Measurements from ENCODE around the gene CASZ1.
A peak's percentile ranks its signal among the peaks of the same experiment; 100 is the strongest.

CASZ1 gene, protein sequence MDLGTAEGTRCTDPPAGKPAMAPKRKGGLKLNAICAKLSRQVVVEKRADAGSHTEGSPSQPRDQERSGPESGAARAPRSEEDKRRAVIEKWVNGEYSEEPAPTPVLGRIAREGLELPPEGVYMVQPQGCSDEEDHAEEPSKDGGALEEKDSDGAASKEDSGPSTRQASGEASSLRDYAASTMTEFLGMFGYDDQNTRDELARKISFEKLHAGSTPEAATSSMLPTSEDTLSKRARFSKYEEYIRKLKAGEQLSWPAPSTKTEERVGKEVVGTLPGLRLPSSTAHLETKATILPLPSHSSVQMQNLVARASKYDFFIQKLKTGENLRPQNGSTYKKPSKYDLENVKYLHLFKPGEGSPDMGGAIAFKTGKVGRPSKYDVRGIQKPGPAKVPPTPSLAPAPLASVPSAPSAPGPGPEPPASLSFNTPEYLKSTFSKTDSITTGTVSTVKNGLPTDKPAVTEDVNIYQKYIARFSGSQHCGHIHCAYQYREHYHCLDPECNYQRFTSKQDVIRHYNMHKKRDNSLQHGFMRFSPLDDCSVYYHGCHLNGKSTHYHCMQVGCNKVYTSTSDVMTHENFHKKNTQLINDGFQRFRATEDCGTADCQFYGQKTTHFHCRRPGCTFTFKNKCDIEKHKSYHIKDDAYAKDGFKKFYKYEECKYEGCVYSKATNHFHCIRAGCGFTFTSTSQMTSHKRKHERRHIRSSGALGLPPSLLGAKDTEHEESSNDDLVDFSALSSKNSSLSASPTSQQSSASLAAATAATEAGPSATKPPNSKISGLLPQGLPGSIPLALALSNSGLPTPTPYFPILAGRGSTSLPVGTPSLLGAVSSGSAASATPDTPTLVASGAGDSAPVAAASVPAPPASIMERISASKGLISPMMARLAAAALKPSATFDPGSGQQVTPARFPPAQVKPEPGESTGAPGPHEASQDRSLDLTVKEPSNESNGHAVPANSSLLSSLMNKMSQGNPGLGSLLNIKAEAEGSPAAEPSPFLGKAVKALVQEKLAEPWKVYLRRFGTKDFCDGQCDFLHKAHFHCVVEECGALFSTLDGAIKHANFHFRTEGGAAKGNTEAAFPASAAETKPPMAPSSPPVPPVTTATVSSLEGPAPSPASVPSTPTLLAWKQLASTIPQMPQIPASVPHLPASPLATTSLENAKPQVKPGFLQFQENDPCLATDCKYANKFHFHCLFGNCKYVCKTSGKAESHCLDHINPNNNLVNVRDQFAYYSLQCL (N-terminal part only)

GRCh38 chr1:10796029-10796944 lies at the start of gene CASZ1:
Gene CASZ1 (minus strand): TSS chr1:10796646. CDS start chr1:10693889, 102,757 bp downstream.
- peak; percentile 23 to 36 for DNase-seq

DNA sequence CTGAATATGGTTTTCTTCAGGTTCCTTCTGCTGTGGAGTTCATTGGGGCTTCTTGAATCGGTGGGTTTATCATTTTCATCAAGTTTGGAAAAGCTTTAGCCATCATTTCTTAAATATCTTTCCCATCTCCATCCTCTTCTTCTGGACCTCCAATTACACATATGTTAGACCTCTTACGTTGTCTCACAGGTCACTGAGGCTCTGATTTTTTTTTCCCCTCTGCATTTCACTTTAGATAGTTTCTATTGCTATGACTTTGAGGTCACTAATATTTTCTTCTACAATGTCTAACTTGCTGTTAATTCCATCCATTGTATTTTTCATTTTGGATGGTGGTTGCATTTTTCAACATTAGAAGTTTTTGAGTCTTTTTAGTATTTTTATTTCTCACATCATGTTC lies 47.3 kb upstream of the CASZ1 start:
- no peak for DNase-seq

DNA sequence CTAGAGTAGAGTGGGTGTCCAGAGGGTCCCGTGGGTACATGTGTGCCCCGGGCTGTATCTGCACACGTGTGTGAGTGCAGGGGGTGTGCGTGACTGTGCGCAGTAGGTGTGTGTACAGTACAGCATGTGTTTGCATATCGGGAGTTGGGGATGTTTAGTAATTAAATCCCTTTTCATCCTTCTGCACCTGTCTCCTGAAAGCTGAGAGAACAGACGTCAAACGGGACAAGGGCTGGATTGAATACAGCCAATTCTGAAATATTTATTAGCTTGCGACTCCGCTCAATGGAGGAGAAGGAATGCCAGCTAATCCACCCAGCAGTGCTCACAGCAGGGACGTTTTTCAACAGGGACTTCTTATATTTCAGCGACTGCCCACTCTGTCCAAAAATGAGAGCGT lies 44.7 kb upstream of the CASZ1 start:
- DNase-seq, result no peak

GRCh38 chr1:10839188-10839770 lies 42.8 kb upstream of the CASZ1 start:
- no peak for DNase-seq

DNA sequence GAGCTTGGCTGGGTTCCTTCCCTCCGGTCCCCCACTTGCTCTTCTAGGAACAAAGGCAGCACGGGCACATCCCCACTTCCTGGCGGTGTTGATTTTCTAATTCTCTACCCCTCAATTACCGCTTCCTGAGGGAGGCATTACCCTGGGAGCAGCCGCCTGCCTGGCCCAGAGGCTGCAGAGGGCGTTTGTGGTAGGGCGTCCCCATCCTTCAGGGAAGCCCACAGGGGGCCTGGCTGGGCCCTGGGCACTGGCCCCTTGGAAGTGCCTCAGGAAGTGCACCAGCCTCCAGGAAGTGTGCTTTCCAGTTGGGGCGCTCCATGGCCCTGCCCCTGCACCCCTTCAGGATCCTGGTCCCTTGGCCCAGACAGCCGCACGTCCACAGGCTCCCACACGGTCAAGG lies 42.1 kb upstream of the CASZ1 start:
- DNase-seq, result no peak

DNA sequence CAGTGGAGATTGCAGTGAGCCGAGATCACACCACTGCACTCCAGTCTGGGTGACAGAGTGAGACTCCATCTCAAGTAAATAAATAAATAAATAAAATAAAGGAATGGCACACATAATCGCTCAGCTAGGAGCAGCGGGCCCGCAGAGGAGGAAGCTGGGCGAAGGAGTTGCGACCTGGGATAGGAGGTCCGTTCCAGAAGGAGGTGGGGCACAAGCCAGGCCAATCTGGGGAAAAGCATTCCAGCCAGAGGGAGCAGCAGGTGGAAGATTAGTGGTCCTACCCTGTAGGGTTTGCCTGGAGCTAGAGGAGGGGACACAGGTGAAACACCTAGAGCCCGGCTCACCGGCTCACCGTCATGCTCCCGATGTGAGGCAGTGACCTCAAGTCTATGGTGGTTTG lies 40.3 kb upstream of the CASZ1 start:
- no peak for DNase-seq

DNA sequence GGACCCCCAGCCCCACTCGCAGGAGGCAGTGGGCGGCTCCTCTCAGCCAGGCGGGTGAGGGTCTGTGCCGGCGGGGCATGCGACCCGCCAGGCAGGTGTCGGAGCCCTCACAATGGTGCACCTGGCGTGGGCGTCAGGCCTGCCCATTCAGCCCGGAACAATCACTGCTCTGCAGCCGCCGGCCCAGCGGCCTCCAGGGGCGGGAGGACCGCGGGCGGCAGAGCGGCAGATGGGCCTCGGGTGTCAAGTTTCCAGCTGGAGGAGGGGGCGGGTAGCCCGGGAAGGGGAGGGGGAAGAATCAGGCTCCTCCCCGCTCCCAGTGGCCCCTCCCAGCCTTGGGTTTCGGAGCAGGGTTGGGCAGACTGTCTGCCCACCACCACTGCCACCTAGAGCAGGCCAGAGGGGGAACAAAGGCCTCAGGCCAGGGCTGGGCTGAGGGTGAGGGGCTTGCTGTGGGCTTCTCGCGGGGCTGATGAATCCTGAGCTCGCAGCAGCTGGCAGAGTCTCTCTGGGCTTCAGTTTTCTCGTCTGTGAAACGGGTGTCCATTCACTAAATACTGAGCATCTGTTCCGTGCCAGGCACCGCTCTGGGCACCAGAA lies 39.5 kb upstream of the CASZ1 start:
- DNase-seq, result no peak

DNA sequence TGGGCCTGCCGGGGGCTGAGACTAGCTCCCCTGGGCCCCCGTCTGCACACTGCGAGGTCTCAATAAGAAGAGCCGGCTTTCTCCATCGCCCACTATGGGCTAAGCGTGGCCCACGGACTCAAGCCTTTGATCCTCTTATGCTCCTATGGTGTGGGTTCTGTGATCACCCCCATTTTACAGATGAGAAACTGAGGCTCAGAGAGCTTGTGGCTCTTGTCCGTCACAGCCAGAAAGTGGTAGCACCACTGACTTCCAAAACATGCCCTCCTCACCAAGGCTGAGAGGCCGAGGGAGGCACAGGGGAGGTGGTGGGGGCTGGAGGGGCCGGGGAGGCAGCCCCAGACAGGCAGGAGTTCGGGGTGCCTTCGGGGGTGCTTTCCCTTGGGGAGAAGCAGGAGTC lies 39.0 kb upstream of the CASZ1 start:
- DNase-seq, result no peak

DNA sequence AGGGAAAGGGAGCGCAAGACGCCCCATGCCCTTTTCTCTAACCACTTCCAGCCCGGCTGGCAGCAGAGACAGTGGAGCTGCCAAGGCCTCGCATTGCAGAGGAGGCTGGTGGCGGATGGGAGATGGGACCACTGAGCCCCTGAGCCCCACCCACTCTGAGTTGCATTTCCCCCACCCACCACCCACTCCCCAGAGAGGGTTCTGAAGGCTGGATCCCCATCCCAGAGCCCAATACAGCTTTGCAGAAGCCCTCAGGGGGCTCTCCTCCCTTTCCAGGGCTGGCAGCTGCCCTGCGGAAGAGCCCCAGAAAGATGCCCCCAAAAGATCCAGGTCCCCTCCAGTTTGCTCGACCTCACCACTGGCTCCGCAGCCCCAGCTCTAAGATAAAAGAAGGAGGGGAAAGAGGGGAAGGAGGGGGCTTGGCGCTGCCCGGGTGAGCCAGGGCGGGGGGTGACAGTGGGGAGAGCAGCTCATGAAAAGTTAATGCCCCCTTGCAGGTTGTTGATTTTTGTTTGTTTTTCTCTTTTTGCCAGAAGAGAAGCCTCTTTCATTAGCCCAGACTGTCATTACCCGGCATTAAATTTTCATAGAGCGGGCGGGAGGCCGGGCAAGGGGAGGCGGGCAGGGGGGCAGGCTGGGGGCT lies 38.4 kb upstream of the CASZ1 start:
- DNase-seq, result no peak

DNA sequence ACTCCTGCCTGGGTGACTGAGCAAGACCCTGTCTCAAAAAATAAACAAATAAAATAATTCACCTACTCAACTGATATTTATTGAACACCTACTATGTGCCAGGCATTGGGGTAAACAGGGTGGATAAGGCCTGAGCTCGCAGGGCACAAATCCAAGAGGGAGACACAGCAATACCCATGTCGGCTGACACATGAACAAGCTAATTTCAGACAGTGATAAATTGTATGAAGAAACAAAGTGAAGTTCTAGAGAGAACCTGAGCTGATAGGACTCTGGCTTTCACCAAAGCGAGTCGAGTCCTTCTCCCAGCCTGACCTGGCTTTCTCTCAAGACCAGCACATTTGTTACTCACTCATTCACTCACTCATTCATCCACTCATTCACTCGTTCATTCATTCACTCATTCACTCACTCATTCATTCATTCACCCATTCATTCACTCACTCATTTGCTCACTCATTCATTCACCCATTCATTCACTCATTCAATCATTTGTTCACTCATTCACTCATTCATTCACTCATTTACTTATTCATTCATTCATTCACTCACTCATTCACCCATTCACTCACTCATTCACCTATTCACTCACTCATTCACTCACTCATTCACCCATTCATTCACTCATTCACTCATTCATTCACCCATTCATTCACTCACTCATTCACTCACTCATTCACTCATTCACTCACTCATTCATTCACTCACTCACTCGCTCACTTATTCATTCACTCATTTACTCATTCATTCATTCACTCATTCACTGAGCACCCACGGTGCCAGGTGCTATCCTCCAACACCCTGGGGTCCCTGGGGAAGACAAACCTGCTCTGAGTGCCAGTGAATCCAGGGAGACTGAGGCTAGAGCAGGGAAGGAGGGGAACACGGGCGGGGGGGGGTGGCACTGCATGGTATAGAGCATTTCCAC lies 37.4 kb upstream of the CASZ1 start:
- no peak for DNase-seq

DNA sequence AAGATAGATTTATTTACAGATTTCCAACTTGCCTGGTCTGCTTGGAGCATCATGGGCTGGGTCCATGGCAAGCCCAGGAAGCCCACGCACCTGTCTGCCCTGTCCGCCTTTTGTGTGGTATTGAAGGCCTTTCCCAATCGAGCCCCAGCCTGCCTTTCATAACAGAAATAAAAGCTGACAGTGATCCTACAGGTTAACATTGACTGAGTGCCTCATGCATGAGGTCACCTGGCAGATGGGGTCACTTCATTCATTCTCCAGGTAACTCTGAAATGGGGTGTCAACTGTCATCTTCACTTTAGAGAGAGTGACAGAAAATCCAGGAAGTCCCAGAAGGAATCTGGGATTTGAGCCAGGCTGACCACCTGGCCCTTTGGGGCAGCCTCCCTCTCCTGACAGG lies 36.3 kb upstream of the CASZ1 start:
- DNase-seq, result no peak

GRCh38 chr1:10830961-10831668 lies 34.7 kb upstream of the CASZ1 start:
- peak in 1 of 2 donors; percentile 5 for DNase-seq

- DNase-seq, result no peak
Observed at GRCh38 chr1:10829965-10830515, 33.6 kb upstream of the CASZ1 start.

DNA sequence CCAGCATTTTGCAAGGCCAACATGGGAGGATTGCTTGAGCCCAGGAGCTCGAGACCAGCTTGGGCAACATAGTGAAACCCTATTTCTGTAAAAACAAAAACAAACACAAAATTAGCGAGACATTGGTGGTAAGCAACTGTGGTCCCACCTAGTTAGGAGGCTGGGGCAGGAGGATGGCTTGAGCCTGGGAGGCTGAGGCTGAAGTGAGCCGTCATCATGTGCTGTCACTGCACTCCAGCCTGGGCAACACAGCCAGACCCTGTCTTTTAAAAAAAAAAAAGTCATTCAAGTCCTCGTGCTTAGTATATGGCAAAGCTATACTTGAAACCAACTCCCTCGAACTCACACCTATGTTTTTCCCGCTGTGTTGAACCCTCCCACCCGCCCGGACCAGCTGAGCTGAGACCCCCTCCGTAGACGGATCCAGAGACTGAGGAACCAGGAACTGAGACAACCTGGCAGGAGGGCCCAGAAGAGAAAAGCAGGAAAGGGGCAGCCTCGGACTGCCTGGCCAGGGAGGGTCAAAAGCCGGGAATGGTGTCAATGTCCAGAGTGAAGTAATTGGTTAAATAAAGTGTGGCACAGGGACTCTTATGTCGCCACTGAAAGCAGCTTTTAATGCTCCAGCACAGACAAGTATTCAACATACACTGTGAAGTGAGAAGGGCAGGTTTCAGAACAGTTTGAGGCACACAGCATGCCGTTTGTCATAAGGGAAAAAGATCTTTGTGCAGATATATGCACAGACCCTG lies 32.8 kb upstream of the CASZ1 start:
- no peak for DNase-seq

DNA sequence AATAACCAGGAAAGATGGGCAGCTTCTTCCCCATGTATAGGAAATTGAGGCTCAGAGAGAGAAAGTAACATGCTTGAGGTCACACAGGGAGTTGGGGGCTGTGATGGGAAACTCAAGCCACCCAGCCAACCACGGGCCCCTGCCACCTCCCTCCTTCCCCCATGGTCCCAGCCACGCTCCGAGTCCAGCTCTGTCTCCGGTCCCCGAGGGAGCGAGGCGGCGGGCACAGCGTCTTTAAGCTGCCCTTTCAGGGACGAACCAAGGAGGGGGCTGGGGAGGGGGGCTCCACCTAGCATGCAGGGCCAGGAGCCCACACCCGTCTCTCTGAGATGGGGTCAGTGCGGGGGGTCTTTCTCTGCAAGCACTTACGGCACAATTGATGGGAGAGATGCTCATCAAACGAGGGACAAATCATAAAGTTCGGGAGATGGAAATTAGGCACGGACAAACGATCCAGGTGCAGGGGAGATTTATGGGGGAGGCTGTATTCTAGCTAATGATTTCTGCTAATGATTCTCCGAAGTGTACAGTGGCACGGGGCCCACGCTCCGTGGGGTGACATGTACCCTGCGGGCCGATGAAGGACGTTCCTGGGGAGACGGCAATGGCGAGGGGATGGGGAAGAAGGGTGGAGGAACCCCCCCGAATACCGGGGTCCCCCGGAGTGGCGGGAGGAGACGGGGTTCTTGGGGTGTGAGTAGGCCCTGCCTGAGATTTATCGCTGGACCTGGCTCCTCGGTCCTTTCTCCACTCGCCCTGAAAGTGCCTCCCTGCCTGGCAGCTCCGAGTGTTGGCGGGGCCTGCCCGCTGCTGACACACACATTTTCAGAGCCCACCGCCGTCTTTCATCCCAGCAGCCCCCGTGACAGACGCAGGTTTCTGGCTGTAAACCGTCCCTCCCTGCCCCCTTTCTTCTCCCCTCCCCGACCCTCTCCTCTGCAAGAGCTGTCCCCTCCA lies 31.2 kb upstream of the CASZ1 start:
- no peak for DNase-seq

GRCh38 chr1:10825592-10825991 lies 29.1 kb upstream of the CASZ1 start:
- no peak for DNase-seq

Data from inflammatory macrophage treated with lipopolysaccharide for 1 hour (primary cell).